SU-DHL-6 (cell line): Measurements from ENCODE around the gene ESPN.

ENCODE experiments used
- EZH2phosphoT487 ChIP-seq: fragments of 200-600 bp; sonication (generic), shearing (Covaris generic); conservative IDR thresholded peaks from 2 replicates; pipeline ENCODE4 v1.6.1; 2018; ENCODE audit warnings: mild to moderate bottlenecking, antibody characterized with exemption, low read length, moderate library complexity, mixed read lengths
- TF ChIP-seq, protein P1 (sequence below): fragments of 200-600 bp; sonication (generic); IDR thresholded peaks from one replicate; pipeline ENCODE4 v1.5.1; 2017; ENCODE audit warnings: antibody characterized with exemption, mild to moderate bottlenecking, low read length, moderate library complexity; ENCODE audit not compliant: insufficient read depth, poor library complexity, severe bottlenecking

DNA sequence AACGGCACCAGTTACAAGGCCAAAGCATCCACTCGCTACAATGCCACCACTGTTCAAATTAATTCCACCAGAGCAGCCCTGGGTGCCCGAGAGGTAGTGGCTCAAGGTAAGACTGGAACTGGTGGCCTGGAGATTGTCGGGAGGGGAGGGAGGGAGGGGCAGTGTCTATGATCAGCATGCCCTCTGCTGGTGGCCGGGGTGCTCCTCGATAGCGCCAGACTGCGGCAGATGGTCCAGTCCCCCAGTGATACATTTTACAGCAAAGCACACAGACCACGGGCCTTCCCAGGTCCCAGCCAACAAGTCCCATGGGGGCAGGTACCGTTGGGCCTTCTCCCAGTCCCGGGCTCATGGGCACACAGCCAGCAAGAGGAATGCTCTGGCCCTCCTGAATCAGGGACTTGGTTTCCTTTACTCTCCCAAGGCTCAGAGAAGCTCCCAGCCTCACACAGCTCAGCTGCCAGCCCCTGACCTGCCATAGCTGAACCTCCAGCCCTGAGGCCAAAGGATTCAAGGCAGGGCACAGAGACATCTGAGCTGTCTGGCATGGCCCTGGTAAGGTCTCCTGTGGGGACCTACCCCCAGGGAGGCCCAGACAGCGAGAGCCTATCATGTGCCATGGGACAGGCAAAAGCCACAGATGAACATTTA is 46.4 kb upstream of the ESPN start:
- TF ChIP-seq, protein P1, sequence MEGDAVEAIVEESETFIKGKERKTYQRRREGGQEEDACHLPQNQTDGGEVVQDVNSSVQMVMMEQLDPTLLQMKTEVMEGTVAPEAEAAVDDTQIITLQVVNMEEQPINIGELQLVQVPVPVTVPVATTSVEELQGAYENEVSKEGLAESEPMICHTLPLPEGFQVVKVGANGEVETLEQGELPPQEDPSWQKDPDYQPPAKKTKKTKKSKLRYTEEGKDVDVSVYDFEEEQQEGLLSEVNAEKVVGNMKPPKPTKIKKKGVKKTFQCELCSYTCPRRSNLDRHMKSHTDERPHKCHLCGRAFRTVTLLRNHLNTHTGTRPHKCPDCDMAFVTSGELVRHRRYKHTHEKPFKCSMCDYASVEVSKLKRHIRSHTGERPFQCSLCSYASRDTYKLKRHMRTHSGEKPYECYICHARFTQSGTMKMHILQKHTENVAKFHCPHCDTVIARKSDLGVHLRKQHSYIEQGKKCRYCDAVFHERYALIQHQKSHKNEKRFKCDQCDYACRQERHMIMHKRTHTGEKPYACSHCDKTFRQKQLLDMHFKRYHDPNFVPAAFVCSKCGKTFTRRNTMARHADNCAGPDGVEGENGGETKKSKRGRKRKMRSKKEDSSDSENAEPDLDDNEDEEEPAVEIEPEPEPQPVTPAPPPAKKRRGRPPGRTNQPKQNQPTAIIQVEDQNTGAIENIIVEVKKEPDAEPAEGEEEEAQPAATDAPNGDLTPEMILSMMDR: no peak
- no peak for TF ChIP-seq EZH2phosphoT487
